ENCODE data around the gene LRPAP1. TPM values are rescaled to one million over a fixed set of nuclear protein-coding genes. Genes with fewer than 3 reads are reported as not detected.
"Not testable (repeated sequence)": the region's sequence is repeated elsewhere in the genome, so short reads cannot be mapped to it uniquely, and the experiment has no call there.

The LRPAP1 gene
- total RNA-seq, 1 donor from 2014 or later, result 117 TPM

DNA sequence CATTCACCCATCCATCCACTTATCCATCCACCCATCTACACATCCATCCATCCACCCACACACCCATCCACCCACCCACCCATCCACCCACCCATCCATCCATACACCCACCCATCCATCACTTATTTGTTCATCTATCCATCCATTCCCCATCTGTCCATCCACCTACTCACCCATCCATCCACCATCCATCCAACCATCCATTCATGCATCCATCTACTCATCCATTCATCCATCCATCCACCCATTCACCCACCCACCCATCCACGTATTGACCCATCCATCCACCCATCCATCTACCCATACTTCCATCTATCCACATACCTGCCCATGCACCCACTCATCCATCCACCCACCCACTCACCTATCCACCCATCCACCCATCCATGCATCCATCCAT is 28.2 kb upstream of the LRPAP1 start:
- not testable (repeated sequence) for DNase-seq

DNA sequence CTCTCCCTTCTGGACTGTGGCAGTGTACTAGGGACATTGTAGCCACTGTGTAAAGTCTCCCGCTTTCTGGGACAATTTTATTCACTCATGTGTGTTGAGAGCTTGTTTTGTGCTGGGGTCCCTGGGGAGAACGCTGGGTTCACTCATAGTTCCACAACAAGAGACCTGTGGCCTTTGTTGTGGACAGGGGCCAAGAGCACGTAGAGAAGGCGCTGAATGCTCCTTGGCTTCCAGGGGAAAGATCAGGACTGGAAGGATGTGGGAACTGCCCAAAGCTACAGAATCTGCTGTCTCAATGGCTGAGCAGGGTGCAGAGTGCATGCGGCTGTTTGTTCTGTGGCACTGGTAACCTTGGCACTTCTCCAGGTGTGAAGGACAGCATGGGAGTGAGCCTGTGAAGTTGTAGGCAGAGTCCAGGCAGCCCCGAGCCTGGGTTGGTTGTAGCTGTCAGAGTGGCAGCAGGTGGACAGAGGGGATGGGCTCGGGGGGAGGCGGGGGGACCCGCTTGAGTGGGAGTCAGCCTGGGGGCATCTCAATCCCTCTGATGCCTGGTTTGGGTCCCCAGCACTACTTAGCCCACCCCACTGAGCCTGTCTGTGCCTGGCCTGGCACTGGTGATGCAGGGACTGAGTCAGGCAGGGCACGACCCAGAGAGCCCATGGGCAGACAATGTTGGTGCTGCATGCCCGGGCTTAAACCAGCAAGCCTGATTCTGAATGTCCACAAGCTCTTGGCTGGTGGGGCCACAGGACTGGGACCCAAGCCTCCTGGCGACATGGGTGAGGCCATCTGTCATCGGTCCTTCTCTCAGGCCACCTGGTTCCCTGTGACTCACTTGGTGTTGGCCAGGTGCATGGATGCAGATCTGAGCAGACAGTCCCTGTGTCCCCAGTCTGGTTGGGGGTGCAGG is 27.4 kb upstream of the LRPAP1 start:
- not testable (repeated sequence) for DNase-seq

DNA sequence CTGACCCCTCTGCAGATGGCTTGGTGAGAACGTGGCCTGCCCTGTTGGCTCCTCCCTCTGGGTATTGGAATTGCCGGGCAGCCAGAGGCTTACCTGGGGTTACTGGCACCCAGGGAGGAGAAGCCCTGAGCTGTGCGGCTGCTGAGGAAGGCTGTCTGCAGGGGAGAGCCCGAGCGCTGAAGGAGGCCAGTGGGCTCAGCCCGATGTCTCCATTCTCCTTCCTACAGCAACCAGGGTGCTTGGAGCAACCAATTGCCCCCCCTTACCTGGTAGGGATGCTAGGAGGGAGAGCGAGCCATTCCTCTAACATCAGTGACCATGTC is 26.3 kb upstream of the LRPAP1 start:
- not testable (repeated sequence) for DNase-seq

DNA sequence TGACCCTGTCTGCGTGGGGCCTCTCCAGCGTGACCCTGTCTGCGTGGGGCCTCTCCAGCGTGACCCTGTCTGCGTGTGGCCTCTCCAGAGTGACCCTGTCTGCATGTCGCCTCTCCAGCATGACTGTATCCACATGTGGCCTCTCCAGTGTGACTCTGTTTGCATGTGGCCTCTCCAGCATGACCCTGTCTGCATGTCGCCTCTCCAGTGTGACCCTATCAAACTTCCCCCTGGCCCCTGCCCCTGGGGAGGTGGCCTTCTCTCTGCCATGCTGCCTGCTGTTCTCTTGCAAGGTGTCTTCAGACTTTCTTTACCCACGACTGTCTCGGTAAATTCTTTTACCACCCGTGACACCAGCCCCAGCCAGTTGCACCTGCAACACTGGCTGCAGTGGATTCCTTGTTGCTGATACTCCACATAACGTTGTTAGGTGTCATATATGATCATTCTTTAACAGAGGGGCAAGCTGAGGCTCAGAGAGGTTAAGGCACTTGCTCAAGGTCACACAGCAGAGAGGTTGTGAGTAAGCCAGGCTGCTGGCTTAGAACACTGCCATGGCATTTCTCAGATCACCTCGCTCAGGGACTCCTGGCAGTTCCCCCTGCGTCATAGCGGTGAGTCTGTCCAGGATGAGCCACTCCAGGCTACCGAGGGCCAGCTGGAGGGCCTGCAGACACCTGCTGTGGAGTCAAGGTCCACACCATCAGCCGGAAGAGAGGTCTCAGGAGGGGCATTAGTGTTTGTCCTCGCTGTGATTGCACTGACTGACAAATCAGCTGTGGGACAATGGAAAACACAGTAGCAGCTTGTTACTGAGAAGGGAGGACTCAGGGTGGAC is 25.7 kb upstream of the LRPAP1 start:
- not testable (repeated sequence) for DNase-seq

DNA sequence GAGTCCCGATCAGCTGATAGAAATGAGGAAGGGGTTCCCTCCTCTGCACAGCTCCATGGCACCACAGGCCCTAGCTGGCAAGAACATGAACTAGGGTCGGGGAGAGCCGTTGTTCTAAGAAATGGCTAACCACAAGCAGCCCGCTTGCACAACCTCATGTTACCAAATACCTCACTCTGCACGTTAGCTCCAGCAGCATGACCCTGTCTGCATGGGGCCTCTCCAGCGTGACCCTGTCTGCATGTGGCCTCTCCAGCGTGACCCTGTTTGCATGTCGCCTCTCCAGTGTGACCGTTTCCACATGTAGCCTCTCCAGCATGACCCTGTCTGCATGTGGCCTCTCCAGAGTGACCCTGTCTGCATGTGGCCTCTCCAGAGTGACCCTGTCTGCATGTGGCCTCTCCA is 24.9 kb upstream of the LRPAP1 start:
- not testable (repeated sequence) for DNase-seq

DNA sequence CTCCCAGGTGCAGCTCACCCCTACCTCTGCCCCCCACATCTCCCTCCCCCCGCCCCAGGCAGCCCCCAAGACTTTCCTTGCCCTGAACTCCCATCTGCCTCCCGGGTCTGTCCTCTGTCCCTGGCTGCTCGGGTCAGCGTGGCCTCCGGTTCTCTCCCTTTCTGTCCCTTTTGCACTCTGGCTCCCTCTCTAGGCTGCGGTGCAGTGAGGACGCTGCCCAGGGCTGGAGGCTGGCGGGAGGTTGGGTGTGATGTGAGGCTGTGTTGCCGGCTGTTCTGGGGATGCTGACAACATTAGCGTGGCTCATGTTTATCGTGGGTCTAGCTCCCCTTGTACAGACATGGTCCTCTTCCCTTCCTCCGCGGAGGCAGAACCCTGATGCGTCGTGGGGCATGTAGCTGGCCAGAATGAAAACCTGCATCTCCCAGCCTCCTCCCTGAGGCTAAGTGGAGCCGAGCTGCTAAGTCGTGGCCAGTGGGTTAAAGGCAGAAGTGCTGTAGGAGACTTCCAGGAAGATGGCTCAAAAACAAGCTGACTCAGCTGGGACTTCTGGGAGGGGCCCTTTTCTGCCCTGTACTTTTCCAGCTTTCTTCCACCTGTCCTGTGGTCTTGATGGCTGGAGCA is 24.1 kb upstream of the LRPAP1 start:
- not testable (repeated sequence) for DNase-seq

- not testable (repeated sequence) for DNase-seq
These were observed 23.3 kb upstream of the LRPAP1 start for GRCh38 chr4:3555459-3556070.

DNA sequence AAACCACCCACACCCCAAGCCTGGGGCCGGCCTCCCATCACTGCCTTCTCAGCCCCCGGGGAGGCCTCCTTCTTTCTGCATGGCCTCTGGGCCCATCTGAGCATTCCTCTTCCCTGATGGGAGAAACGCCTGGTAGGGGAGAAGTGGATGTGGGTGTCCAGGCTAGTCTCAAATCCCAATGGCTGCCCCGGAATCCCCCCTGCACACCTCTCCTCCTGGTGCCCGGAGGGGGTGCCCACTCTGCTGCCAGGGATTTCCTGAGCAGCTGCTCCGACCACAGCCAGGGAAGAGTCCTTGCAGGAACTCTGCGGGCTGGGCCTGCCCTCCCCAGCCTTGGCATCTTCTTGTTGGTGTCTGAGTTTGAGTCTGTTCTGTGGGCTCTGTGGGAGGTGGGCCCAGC is 19.1 kb upstream of the LRPAP1 start:
- not testable (repeated sequence) for DNase-seq

DNA sequence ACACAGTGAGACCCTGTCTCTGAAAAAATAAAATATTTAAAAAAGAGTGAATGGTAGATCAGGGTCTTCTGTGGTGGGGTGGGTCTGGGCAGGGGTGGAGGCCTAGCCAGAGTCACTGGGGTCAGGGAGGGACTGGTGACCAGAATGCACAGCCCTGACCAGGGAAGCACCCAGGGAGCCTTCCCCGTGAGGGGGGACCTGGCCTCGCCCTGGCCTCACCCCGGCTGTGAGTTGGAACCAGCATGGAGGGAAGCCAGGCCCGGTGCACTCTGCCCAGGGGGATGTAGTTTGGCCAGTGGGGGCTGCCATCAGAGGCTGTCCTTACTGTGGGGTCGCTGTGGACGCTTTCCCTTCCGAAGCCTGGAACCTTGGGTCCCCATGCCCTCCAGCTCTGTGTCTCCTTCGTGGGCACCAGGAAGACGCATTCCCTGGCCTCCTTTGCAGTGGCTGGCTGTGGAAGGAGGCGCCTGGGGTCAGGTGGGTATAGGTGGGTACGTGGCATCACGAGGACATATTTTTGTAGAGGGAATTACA is 18.6 kb upstream of the LRPAP1 start:
- not testable (repeated sequence) for DNase-seq

- DNase-seq, result not testable (repeated sequence)
These were observed 17.8 kb upstream of the LRPAP1 start for GRCh38 chr4:3550041-3550440.

- DNase-seq, result not testable (repeated sequence)
These were observed 17.4 kb upstream of the LRPAP1 start for GRCh38 chr4:3549694-3550001.

DNA sequence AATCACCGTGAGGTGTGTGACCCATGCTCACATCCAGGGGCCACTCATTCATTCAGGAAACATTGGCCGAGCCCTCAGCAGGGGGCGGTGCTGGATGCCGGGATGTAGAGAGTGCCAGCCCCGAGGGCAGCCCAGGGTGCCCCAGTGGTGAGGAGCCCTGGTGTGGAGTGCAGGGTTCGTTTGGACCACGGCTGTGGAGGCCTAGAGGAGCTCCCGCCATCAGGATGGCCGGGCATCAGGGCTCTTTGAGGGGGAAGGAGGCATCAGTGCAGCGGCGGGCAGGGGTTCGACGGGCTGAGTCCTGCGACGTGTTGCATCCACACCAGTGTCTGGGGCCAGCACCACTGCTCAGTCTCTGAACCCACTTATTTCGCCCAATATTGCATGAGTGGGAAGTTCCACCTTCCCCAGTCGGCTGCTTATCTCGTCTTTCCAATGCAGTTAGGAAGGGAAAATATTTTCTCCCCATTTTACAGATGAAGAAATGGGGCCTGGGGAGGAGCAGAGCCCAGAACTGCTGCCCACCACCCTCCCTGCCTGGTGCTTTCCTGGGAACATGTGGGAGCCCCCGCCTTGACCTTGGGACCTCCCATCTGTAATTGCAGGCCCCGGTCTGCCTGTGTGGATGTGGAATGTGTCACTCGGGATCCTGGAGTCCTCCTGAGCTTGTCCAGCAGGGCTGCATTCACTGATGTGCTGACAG is 16.9 kb upstream of the LRPAP1 start:
- DNase-seq, result not testable (repeated sequence)

GRCh38 chr4:3546721-3547120 is 14.5 kb upstream of the LRPAP1 start:
- not testable (repeated sequence) for DNase-seq

GRCh38 chr4:3545351-3545750 is 13.1 kb upstream of the LRPAP1 start:
- DNase-seq, result not testable (repeated sequence)

DNA sequence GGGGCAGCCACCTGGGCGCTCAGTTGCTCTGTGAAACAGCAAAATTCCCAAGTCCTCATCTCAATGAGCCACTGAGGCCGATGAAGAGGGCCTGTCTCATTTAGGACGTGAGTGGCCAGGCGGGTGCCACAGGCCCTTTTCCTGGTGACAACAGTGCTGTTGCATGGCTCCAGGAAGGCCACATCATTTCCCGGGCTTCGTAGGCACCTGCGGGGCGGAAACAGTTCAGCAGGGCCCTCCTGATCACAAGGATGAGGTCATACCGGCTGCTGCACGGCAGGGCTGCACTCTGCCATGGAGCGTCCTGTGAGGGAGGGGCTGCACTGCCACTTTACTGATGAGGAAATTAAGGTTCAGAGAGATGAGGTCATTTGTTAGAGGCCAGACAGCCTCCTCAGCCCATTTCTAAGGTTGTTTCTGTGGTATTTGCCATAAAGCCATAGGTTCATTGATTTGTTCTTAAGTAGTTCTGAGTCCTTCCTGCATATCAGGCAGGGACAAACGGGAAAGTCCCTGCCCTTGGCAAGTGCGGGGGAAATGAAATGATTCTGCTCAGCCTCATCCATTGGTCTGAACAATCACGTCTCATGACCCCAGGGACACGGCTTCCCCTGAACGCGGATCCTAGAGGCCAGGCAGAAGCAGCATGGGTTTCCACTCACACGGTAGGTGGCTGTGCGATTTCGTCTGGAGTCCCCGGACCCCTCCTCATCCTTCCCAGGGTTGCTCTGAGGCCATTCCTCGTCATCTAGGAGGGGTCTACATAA is 12.2 kb upstream of the LRPAP1 start:
- DNase-seq, result not testable (repeated sequence)

- DNase-seq, result not testable (repeated sequence)
These were observed 11.2 kb upstream of the LRPAP1 start for GRCh38 chr4:3543415-3543814.

GRCh38 chr4:3538906-3539305 is 6.7 kb upstream of the LRPAP1 start:
- not testable (repeated sequence) for DNase-seq

- DNase-seq, result not testable (repeated sequence)
These were observed 3.6 kb upstream of the LRPAP1 start for GRCh38 chr4:3535812-3536211.

DNA sequence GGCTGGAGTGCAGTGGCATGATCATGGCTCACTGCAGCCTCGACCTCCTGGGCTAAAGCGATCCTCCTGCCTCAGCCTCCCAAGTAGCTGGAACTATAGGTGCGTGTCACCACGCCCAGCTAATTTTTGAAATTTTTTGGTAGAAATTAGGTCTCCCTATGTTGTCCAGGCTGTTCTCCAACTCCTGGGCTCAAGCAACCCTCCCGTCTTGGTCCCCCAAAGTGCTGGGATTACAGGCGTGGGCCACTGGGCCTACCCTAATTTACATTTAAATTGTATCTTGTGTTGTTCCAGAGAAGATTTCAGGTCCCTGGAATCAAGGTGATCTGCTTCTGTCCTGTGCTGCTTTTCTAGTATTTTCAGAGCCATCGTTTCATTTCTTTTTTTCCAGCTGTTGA is 1.2 kb upstream of the LRPAP1 start:
- no peak for DNase-seq

GRCh38 chr4:3532751-3533422 is 665 bp upstream of the LRPAP1 start:
- DNase-seq, result no peak

All from tongue (tissue), 2 donors.